HEK293 (cell line): ENCODE measurements around the gene MTX2.

Experiments
- CTCF ChIP-seq: fragments of 450-650 bp; formaldehyde crosslinking; IDR thresholded peaks from 2 replicates; pipeline ENCODE4 v1.5.1; 2016; ENCODE audit warnings: missing biosample characterization, missing genetic modification characterization
- MEIS1 ChIP-seq: sonication (generic); formaldehyde crosslinking; IDR thresholded peaks from 2 replicates; pipeline ENCODE4 v1.8.1; 2022; ENCODE audit warnings: missing genetic modification reagents, mild to moderate bottlenecking, borderline replicate concordance
- PATZ1 ChIP-seq: fragments of 450-650 bp; formaldehyde crosslinking; IDR thresholded peaks from 2 replicates; pipeline ENCODE4 v1.5.1; 2016; ENCODE audit warnings: missing biosample characterization, missing genetic modification characterization
- ZEB2 ChIP-seq: fragments of 450-650 bp; formaldehyde crosslinking; IDR thresholded peaks from 2 replicates; pipeline ENCODE4 v1.5.1; 2016; ENCODE audit warnings: missing biosample characterization, missing genetic modification characterization
- ZFP69B ChIP-seq: fragments of 450-650 bp; formaldehyde crosslinking; IDR thresholded peaks from 2 replicates; pipeline ENCODE4 v1.5.1; 2016; ENCODE audit warnings: missing biosample characterization, missing genetic modification characterization
- ZNF292 ChIP-seq: fragments of 450-650 bp; formaldehyde crosslinking; IDR thresholded peaks from 2 replicates; pipeline ENCODE4 v1.5.1; 2016; ENCODE audit warnings: low read depth, missing biosample characterization, missing genetic modification characterization, borderline replicate concordance
- ZNF548 ChIP-seq: fragments of 450-650 bp; formaldehyde crosslinking; IDR thresholded peaks from 2 replicates; pipeline ENCODE4 v1.5.1; 2016; ENCODE audit warnings: missing biosample characterization, missing genetic modification characterization

GRCh38 chr2:176364273-176364977 lies 95.2 kb downstream of the MTX2 start:
- TF ChIP-seq CTCF (no peak), ZNF292 (tag by site-specific recombination) (no peak), MEIS1 (CRISPR knock-in tag) (no peak), ZEB2 (tag by site-specific recombination) (no peak), ZNF548 (tag by site-specific recombination) (no peak), PATZ1 (tag by site-specific recombination) (no peak), ZFP69B (tag by site-specific recombination) (no peak)
